Measurements from ENCODE around the gene CUBN. TPM values are rescaled to one million over a fixed set of nuclear protein-coding genes. Genes with fewer than 3 reads are reported as not detected.

Gene CUBN
- total RNA-seq, 1 experiment from 2014 or later: 1.3 TPM

GRCh38 chr10:16795410-16796073 is 334.1 kb downstream of the CUBN start:
- DNase-seq (ENCODE audit: low read depth): no peak

- DNase-seq (ENCODE audit: low read depth): no peak
These were observed 335.6 kb downstream of the CUBN start for GRCh38 chr10:16794005-16794404.

- DNase-seq (ENCODE audit: low read depth): no peak
These were observed 336.9 kb downstream of the CUBN start for GRCh38 chr10:16792675-16793074.

- DNase-seq (ENCODE audit: low read depth): no peak
These were observed 339.8 kb downstream of the CUBN start for GRCh38 chr10:16789765-16790164.

- DNase-seq (ENCODE audit: low read depth): no peak
These were observed 340.4 kb downstream of the CUBN start for GRCh38 chr10:16789261-16789660.

- no peak for DNase-seq (ENCODE audit: low read depth)
These were observed 340.8 kb downstream of the CUBN start for GRCh38 chr10:16788778-16789177.

- no peak for DNase-seq (ENCODE audit: low read depth)
These were observed 341.5 kb downstream of the CUBN start for GRCh38 chr10:16788125-16788524.

- DNase-seq (ENCODE audit: low read depth): no peak
These were observed 342.2 kb downstream of the CUBN start for GRCh38 chr10:16787361-16787791.

GRCh38 chr10:16780338-16780880 is 349.2 kb downstream of the CUBN start:
- DNase-seq (ENCODE audit: low read depth): no peak

GRCh38 chr10:16779384-16779915 is 350.2 kb downstream of the CUBN start:
- DNase-seq (ENCODE audit: low read depth): no peak

- DNase-seq (ENCODE audit: low read depth): peak; percentile 51
These were observed 351.9 kb downstream of the CUBN start for GRCh38 chr10:16777473-16778370.

- DNase-seq (ENCODE audit: low read depth): no peak
These were observed 352.7 kb downstream of the CUBN start for GRCh38 chr10:16776896-16777295.

Small RNA genes lying within 50 kb of the gene (small RNA-seq; reads per million reads assigned to genes)
- not detected for gene AC067747.1

Other genes starting within 250 kb of the CUBN start
- 8.2 and 10.3 TPM in 2 replicates for gene TRDMT1, start 71.9 kb upstream of the CUBN start, total RNA-seq (2014; rRNA removed; shearing (Covaris generic))
- gene VIM, start 98.4 kb upstream of the CUBN start, total RNA-seq (2014; rRNA removed; shearing (Covaris generic)): 7,505 and 7,948 TPM in 2 replicates

Measured in HT1080 (cell line).